AG10803 (cell line): Measurements from ENCODE around the gene ABHD15.
"Not testable (repeated sequence)": the region's sequence is repeated elsewhere in the genome, so short reads cannot be mapped to it uniquely, and the experiment has no call there.

Experiments used
- DNase-seq: peaks from one replicate; pipeline ENCODE4 v3.0.0; 2010; ENCODE audit warnings: low read depth
- H3K4me3 ChIP-seq: 2 replicates; pipeline ENCODE4 v1.5.1; 2011; ENCODE audit warnings: mild to moderate bottlenecking, low read length, control low read depth
- TF ChIP-seq, protein P1 (sequence below): conservative IDR thresholded peaks from 2 replicates; pipeline ENCODE4 v1.5.1; 2011; ENCODE audit warnings: mild to moderate bottlenecking, low read length, control low read depth, inconsistent platforms

Gene ABHD15

DNA sequence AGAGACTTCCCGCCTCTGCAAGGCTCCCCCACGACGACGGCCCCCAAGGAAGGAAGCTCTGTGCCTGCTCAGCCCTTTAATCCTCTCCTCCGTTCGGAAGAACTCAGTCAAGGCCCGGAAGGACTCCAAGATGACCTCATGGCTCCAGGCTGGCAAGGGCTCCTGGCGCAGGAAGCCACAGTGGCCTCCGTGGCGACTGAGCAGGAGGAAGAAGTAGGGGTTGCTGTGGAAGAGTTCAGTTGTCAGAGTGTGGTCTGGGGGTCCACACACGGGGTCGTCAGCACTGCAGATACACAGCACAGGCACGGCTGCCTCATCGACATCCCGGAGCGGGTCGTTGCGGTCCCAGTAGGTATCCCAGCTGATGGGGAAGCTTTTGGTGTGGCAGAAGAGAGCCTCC lies 4.2 kb downstream of the ABHD15 start:
- no peak overlapping the region for H3K4me3 ChIP-seq
- DNase-seq: no peak
- TF ChIP-seq, protein P1, sequence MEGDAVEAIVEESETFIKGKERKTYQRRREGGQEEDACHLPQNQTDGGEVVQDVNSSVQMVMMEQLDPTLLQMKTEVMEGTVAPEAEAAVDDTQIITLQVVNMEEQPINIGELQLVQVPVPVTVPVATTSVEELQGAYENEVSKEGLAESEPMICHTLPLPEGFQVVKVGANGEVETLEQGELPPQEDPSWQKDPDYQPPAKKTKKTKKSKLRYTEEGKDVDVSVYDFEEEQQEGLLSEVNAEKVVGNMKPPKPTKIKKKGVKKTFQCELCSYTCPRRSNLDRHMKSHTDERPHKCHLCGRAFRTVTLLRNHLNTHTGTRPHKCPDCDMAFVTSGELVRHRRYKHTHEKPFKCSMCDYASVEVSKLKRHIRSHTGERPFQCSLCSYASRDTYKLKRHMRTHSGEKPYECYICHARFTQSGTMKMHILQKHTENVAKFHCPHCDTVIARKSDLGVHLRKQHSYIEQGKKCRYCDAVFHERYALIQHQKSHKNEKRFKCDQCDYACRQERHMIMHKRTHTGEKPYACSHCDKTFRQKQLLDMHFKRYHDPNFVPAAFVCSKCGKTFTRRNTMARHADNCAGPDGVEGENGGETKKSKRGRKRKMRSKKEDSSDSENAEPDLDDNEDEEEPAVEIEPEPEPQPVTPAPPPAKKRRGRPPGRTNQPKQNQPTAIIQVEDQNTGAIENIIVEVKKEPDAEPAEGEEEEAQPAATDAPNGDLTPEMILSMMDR: no peak

DNA sequence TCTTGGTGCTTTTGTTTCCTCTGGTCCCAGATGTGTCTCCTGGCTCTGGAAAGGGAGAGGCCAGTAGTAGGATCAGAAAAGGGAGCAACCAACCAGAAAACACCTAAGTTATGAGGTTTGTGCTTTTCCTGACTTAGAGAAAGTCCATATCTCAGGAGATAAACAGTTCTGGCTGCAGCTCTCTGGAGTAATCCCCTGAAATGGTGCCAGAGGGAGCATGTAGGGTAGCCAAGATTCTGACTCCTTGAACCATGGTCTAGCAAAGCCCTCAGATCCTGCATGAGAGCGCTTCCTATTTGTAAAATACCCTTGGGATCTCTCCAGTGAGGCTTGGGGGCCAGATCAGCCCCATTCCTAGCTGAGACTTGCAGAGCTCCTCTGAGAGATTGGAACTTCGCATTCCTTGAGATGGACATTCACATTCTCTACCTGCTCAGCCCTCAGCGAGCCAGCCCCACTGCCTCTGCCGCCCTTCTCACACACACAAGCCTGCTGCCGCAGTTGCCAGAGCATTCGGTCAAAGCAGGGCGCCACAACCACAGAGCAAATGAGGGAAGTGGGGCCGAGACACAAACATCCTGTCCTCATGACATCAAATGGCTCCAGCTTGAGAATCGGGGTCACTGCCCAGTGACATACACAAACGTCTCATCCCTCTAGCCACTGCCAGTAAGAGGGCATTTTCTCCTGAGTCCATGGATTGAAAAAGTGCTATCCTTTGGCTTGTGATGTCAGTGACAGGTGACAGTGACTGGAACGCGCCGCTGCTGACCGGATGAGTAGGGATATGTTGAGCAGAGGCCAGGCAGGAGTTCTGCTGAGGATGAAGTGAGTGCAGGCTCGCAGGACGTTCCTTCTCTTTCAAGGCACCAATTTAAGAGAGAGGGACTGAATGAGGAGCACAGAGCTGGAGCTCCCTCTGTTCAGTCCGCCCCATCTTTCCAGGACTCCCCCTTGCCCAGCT lies 5.0 kb downstream of the ABHD15 start:
- no peak overlapping the region for H3K4me3 ChIP-seq
- DNase-seq: no peak
- TF ChIP-seq, protein P1: no peak

DNA sequence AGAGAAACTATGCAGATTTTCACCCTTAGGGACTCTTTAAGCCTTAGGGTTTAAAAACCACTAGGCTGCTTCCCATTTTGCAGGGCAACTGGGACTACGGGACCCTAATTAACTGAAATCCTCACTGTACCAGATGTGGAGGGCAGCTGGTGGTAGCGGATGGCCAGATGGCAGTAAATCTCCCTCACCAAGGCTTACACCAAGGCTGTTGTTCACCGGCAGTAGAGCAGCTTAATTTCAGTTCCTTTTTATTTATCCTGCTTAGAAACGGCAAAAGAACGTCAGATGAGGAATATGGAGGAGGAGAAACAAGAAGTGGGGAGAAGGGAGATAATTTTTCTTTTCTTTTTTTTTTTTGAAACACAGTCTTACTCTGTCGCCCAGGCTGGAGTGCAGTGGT lies 6.5 kb downstream of the ABHD15 start:
- H3K4me3 ChIP-seq: no peak overlapping the region
- DNase-seq: no peak
- TF ChIP-seq, protein P1: no peak

DNA sequence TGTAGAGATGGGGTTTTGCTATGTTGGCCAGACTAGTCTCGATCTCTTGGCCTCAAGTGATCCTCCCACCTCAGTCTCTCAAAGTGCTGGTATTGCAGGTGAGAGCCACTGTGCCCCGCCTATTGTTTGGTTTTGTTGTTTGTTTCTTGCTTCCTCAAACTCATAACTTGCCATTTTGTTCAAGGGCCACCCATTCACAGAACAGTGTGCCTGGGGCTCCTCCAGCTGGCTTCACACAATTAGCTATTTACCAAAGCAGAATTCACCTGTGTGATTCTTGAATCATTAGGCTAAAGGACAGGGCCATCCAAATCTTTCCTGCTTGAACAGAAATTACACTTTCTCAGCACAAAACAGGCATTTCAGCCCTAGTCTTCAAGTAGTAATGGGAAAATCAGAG lies 7.2 kb downstream of the ABHD15 start:
- TF ChIP-seq, protein P1: no peak
- H3K4me3 ChIP-seq: no peak overlapping the region
- no peak for DNase-seq

DNA sequence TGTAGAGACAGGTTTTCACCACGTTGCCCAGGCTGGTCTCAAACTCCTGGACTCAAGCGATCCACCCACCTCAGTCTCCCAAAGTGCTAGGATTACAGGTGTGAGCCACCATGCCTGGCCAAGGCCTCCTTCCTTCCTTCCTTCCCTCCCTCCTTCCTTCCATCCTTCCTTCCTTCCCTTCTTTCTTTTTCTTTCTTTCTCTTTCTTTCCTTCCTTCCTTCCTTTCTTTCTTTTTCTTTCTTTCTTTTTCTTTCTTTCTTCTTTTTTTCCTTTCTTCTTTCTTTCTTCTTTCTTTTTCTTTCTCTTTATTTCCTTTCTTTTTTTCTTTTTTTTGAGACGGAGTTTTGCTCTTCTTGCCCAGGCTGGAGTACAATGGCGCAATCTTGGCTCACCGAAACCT lies 8.7 kb downstream of the ABHD15 start:
- not testable (repeated sequence) for H3K4me3 ChIP-seq, DNase-seq

DNA sequence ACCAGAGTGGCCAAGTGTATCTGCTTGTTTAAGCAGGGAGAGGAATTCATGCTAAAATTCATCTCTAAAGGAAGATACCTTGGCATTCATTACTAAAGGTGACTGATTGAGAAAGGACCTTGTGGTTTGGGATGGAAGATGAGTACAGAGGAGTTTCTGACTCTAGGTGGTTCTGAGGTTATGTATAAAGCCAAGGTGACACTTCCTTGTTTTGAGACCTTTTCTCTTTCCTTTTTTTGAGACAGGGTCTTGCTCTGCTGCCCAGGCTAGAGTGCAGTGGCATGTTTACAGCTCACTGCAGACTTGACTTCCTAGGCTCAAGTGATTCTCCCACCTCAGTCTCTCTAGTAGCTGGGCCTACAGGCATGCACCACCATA lies 9.1 kb downstream of the ABHD15 start:
- no peak for DNase-seq
- no peak overlapping the region for H3K4me3 ChIP-seq
- TF ChIP-seq, protein P1: no peak

DNA sequence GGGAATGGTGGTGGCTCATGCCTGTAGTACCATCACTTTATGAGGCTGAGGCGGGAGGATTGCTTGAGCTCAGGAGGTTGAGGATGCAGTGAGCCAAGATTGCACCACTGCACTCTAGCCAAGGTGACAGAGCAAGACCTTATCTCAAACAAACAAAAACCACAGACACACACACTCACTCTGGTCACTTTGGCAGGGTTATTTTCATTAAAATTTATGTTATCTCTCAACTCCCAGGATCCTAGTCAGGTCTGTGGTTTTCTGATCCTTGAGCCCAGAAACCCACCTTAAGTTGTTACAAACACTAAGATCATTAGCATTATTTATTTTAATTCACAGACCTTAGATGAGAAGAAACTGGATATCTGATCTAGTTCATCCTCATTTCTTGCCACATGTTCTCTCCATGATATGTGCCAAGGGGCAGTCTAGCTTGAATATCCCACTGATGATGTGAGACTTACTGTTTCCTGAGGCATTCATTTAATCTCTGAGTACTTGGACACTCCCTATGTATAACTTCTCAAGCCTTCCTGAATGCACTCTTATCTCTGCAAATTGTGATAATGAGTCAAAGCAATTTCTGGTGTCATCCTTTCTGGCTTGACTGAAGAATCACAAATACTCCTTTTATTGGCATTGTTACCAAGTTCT lies 9.6 kb downstream of the ABHD15 start:
- TF ChIP-seq, protein P1: no peak
- H3K4me3 ChIP-seq: no peak overlapping the region
- DNase-seq: no peak
